Stimulated activated CD4-positive, alpha-beta T cell treated with anti-CD3 and anti-CD28 coated beads, Interleukin-1b, Interleukin-23, amount 100 ng/mL, for 48 hours (primary cell): ENCODE measurements around the gene SCGB1C2.
"Not testable (repeated sequence)": the region's sequence is repeated elsewhere in the genome, so short reads cannot be mapped to it uniquely, and the experiment has no call there.

Source experiments
- DNase-seq: peaks from one replicate; pipeline ENCODE4 v3.0.0-alpha.2; 2020

The SCGB1C2 gene

GRCh38 chr17:137166-137807 lies at the start of gene SCGB1C2:
Gene SCGB1C2, plus strand, starts transcription at chr17:137569. Its CDS starts 22 bp downstream, at chr17:137591.
- DNase-seq = not testable (repeated sequence)

GRCh38 chr17:113111-113510 lies 24.3 kb upstream of the SCGB1C2 start:
- DNase-seq = not testable (repeated sequence)

DNA sequence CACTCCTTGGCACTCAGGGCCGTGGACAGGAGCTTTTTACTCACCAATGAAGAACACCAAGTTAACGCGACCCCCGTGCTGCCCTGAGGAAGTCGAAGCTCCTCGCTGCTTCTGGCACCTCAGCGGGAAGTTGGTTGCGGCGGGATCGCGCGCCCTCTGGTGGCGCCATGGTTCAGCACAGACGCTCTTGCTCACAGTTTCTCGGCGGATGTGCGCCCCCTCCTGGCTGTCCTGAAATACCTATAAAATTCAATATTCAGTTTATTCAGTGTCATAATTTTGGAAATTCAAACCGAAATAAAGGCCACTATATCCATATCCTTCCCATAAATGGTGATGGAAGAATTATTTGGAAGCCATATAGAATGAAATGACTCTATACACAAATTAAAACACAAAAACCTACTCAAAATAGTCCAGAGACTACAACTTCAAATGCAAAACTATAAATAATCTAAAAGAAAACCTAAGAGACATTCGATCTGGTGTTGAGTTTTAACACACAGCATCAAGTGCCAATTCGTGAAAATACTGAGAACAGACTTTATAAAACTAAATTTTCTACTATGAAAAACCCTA lies 18.9 kb upstream of the SCGB1C2 start:
- not testable (repeated sequence) for DNase-seq

- not testable (repeated sequence) for DNase-seq
Measured at GRCh38 chr17:133932-134331, 3.4 kb upstream of the SCGB1C2 start.

DNA sequence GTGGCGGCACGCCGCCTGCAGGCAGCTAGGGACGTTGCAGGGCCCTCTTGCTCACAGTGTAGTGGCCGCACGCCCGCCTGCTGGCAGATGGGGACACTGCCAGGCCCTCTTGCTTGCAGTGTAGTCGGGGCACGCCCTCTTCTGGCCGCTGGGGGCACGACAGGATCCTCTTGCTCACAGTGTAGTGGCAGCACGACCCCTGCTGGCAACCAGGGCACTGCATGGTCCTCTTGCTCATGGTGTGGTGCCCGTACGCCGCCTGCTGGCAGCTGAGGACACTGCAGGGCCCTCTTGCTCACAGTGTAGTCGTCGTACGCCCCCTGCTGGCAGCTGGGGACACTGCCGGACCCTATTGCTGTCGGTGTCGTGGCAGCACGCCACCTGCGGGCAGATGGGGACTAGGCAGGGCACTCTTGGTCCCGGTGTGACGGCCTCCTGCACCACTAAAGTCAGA lies 3.0 kb upstream of the SCGB1C2 start:
- peak; percentile 71 for DNase-seq

DNA sequence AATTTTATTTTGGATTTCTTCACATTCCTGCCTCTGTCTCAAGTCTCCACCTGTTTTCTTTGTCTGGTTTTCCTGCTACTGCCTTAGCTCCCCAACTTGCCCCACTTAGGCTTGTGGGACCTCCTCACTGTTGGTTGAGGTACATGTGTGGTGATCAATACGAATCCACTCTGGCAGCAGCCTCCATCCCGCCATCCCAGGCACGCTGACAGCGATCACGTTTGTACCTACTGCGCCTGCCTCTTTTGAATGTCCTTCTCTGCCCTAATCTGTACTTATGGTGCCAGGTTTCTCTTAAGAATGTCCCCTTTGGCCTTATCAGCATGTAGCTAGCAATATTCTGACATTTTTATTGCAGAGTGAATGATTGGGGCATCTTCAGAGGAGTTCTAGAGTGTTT lies 2.3 kb upstream of the SCGB1C2 start:
- not testable (repeated sequence) for DNase-seq

GRCh38 chr17:135895-136294 lies 1.5 kb upstream of the SCGB1C2 start:
- DNase-seq = not testable (repeated sequence)

GRCh38 chr17:136531-136930 lies 838 bp upstream of the SCGB1C2 start:
- DNase-seq = peak; percentile 78

- DNase-seq = not testable (repeated sequence)
Measured at GRCh38 chr17:139401-140205, 2.2 kb downstream of the SCGB1C2 start.

- peak; percentile 77 for DNase-seq
Measured at GRCh38 chr17:142102-142661, 4.8 kb downstream of the SCGB1C2 start.

DNA sequence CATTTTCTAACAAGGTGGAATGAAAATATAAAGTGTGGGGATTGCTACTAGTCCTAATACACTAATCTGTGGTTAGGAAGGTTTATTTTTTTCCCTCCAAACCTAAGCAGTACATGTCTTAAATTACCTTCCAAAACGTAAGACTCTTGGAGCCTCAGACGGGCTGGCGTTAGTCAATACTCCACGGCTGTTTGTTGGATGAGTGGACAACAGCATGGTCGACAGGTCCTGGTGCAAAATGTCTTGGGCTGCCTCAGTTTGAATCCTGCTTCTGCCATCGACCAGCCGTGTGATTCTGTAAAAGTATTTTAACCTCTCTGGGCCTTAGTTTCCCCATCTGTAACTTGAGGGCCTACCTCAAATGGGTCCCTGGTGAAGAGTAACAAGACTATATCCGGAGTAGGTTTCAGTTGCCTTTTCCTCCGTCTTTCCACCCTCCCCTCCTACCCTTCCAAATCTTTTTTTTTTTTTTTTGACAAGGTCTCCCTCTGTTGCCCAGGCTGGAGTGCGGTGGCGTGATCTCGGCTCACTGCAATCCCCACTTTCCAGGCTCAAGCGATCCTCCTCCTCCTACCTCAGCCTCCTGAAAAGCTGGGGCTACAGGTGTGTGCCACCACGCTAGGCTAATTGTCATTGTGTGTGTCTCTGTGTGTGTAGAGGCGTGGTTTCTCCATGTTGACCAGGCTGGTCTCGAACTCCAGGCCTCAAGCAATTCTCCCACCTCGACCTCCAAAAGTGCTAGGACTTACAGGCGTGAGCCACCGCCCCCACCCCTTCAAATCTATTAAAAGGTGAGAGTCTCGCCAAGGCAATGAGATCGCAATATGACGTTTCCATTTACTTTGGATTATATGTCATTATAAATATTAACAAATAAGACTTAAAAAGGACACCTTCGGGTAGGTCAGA lies 5.8 kb downstream of the SCGB1C2 start:
- DNase-seq = no peak

GRCh38 chr17:143785-144281 lies 6.5 kb downstream of the SCGB1C2 start:
- peak; percentile 84 for DNase-seq

DNA sequence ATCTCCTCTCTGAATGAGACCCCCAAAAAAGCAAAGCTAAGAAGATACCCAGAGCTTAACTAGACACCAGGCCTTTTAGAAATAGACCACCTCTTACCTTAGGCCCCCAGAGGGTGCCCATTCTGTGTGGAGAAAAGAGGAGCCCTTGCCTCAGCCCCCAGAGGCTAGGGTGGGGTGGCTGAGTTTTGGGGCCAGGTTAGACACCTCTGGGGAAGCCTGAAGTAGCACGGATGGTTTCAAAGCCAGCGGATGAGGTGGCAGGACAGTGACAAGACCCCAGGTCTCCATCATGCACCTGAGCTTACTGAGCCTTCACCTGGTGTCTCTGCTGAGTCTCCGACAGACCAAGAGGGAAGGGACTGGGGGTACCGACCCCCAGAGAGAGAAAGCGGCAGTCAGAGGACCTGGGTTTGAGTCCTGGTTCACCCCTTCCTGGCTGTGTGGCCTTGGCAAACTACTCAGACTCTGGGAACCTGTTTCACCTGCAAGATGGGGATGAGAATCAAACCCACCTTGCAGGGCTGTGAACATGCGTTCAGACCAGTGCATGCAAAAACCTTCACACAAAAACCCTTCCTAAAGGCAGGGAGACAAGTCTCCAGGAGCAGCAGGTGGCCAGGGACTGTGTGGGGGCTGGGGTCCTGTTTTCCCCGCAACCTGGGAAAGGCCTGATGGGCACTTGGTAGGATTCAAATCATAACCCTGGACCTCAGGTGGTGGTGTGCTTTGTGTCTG lies 7.7 kb downstream of the SCGB1C2 start:
- DNase-seq = no peak

DNA sequence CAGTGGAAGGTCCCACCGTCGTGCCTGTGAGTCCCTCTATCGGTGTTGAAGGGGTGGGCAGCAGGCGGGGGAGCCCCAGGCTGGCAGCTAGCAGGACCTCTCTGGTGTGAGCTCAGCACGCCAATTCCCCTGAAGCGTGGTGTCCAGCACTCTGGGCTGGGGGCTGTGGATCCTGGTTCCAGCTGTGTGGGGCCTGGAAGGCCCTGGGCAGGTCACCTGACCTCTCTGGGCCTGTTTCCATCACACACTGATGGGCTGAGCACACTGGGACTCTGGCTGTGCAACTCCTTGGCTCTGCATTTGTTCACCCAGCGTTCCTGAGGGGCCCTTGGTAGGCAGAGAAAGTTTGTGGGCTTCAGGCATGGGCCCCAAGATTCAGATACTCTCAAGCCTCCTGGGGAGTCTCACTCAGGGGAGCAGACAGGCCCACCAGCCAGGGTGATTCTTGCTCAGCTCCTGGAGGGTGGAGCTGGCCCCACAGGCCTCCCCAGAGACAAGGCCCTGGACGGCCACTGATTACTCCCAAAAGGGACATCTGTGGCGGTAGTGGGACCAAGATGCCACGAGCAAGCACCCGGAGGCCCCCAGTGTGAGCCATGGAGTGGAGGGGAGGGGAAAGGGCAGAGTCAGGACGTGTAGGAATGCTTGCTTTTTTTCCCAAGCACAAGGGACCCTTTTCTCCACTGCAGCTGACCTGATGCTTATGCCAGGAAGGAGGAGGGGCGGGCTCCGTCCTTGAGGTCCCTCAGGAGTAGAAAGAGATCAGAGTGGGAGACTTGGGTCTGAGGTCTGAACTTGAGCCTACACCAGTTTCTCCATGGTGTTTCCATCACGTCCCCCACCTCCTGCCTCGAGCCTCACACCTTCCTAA lies 8.5 kb downstream of the SCGB1C2 start:
- no peak for DNase-seq

- no peak for DNase-seq
Measured at GRCh38 chr17:146546-146945, 9.2 kb downstream of the SCGB1C2 start.

DNA sequence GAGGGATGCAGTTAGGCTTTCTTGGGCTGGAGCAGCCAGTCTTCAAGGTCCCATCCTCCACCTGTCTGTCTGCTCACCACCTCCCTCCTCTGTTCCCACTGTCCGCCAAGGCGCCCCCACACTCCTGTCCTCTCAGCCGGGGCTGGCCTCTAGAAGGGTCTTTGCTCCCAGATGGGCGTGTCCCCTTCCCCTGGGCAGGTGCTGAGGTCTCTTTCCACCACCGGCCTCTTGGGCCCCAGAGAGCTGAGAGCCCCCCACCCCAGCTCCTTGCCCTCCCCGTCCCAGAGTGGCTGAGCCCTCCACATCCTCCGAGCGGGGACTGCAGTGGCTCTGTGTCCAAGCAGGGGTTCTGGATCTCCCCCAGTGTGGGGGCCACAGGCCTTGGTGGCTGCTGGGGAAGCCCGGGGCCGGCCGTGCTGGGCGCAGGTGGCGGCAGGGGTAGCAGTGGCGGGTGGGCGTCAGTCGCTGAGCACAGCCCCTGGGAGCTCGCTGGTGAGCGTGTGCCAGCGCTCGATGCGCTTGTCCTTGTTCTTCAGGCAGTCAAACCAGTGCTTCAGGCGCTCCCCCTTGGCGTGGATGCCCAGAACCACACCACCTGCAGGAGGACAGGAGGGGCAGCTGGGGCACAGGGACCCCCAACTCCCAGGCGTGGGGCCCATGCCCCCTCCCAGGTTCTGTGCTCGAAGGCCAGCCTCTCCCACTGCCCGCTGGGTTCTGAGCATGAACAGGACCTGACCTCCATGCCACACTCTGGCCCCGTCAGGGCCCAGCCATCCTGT lies 9.8 kb downstream of the SCGB1C2 start:
- no peak for DNase-seq

DNA sequence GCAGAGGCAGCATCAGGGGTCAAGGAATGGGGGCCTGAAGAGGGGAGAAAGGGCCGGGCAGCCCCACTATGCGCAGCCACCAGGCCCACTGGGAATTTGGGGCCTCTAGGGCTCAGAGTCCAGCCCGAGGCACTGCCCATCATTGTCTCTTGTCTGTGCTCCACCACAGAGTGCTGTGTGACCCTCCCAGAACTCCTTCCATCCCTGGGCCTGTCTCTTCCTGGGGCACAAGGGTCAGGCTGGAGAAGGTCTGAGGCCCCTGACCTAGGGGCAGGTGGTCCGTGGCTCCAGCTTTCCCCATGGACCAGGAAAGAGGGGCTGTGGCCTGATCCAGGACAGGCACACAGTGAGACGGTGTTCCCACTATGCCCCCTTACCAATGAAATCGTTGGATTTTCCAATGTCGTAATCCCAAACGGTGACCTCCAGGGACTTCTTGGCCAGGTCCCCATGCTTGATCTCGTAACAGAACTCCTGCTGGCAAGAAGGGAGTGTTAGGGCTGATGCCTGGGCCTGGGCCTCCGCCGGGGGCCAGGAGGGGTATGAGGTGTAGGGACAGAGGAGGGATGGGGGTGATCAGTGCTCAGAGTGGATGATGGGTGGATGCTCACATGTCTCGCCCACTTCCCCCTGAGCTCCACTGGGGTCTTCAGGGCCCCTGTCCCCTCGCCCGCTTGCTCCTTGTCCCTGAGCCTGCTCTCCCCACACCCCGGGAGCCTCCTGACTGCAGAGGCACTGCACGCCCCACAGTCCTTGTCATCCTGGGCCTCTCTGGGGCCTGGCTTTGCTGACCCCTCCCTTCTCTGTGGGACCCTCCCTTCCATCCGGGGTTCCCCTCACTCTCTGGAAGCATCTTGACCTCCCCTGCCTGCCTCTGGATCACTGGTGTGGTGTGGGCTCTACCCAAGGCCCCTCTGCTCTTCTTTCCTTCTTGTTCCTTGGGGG lies 10.7 kb downstream of the SCGB1C2 start:
- no peak for DNase-seq

DNA sequence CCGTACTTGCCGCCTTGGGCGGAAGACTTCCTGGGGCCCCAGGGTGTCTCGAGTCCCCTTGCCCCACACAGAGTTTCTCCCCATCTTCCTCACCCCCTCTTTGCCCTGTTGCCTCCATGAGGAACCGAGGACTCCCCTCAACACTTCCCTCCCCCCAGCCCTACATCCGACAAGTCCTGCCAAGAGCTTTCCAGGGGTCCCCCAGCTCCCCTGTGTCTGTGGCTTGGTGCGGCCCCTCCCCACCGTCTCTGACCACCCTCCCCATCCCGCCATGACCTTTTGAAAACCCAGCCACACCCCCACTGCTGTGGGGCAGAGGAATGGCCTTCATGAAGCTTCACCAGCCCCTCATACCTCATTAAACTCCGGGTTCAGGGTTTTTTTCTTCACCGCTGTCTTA lies 11.4 kb downstream of the SCGB1C2 start:
- DNase-seq = no peak
